AG08396 (cell line): ENCODE data around the gene NME5.

Source experiments
- DNase-seq: peaks from one replicate; pipeline ENCODE4 v3.0.0; 2012; ENCODE audit warnings: low spot score, mixed read lengths

The NME5 gene

DNA sequence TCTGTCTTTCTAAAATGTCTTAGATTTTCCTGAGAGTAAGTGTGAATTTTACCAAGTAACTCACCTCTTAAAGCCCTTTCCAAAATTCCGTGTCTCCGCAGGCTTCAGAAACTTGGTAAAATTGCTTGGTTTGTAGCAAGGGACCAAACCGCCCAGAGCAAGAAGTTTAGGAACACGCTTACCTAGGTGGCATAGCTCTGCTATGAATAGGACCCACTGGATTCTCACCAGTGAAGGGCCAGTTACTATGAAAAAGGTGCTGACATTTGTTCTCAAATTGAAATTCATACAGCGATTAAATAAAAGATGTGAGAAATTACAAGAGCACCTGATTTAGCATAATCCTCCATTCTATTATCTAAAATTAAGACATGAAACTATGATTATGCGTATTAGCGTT lies 6.7 kb downstream of the NME5 start:
- DNase-seq: no peak

DNA sequence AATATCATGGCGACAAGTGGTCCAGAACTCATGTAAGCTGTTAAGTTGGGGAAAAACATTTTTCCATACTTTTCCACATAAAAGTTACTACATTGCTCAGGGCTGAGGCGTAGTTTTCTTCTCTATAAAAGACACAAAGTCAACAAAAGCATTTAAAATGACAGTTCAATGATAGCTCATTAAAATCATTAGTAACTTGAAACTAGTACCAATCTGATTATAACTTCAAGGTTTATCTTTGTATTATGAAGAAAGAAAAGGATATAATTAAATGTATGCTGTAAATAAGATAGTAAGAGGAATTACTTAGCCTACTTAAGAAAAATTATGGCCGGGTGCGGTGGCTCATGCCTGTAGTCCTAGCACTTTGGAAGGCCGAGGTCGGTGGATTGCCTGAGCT lies 9.9 kb downstream of the NME5 start:
- no peak for DNase-seq

DNA sequence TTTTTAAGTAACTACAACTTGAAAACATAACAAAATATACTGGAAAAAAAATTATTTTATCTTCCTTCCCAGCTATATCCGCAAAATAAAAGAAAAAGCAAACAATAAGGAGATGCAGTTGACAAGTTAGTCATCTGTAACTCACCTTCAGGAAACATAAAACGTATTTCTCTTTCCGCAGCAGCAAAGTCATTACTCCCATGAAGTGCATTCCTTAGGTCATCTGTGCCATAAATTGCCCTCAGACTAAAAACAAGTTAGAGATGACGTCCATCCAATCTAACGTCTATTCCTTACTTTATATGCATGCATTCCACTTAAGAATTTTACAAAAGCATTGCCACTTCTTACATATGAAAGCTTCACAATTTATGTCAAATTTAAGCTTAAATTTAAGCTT lies 10.9 kb downstream of the NME5 start:
- DNase-seq: no peak

DNA sequence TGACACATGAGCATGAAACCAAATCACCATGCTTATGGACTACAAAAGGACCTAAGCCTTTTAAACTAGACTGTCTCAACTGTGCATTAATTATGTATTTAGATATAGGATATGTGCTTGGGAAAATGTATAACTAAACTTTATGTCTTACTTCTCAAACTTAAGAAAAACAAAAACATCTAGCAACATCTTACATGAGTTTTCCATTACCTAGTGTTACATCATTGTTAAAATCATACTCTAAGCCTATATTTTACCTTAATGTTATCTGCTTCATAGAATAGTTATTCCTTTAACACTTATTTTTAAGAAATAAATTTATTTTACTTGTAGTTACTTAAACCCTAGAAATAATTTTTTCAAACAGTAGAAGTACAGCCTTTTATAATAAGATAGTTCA lies 24.0 kb downstream of the NME5 start:
- no peak for DNase-seq

DNA sequence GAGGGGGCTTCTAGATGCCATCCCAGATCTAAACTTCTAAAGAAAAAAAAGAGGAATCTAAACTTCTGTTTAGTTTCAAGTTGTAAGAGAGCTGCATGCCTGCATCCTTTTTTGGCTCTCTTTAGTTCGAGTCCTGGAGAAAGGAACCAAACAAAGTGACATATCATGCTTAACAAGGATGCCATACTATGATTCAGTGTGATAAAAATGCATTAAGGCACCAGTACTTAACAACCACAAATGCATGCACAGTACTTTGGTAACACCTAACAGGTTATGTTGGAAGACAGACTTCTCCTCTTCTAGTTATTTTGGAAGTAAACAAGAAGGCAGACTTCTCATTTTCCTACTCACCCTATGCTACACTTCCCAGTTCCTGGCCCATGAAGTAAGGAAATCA lies 27.3 kb downstream of the NME5 start:
- DNase-seq: no peak

DNA sequence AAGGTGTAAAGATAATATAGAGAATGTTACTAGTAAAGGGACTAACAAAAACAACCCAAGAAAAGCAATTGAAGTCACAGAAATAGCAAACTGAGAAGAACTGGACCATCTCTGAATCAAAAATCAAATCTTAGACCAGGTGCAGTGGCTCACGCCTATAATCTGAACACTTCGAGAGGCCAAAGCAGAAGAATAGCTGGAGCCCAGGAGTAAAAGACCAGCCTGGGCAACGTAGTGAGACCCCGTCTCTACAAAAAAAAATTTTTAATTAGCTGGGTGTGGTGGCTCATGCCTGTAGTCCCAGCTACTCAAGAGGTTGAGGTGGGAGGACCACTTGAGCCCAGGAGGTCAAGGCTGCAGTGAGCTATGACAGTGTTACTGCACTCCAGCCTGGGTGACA lies 28.0 kb downstream of the NME5 start:
- no peak for DNase-seq

DNA sequence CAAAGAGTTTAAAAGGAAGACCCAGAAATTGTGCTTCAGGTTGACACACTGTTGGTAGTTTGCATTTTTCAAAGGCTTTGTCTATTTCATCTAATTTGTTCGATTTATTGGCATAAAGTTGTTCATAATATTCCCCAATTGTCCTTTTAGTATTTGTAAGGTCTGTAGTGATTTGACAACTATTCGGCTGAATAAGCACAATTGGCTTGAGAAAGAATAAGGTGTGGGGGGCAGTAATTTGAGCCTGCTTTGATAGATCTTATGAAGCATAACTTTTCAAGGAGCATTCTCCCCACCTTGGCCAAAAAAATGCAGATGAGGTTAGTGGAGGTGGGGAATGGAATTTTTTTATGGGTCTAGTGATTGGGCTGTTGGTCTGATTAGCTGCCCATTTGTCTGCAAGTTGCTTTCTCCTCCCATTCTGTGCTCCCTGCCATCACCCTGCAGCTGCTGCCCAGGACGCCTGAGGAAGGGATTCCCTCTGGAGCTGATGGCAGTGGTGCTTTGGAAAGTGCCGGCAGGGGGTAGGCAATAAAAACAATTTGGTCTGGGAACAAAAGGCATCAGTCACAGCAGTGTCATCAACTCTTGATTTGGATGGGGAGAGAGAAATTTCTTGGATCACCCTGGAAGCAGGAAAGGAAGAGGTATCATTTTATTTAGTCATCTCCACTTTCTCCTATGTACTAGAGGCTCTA lies 28.8 kb downstream of the NME5 start:
- no peak for DNase-seq

DNA sequence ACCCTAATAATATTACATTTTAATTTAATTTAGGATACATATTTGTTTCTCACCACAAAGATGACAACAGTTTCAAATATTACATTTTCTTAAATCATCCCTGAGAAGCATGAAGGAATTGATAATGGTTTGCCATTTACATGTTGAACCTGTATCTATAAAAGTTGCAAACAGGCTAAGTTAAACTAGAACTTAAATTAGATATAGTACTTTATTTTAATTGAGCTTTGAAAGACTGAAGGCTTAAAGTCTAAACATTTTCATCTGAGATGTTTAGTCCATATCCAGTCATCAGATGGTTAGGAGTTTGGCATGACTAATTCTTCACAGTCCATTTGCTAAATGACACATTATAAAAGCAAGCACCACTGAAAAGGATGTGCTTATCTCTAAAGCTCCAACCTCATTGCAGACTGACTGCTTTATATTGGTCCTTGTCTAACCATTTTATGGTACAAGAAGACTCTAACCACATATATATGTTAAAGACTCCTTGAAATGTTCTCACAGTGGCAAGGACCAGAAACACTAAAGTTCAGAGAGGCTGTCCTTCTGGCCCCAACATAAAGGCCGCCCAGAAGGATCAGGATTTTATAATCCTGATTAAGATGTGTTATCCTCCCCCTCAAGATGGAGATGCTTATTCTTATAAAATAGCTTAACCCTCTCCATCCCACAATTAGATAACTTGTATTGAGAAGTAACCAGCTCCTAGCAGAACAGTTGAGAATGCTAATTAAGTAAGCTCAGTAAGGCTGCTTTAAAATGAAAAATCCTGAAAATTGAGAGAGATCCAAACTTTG lies 29.6 kb downstream of the NME5 start:
- no peak for DNase-seq

DNA sequence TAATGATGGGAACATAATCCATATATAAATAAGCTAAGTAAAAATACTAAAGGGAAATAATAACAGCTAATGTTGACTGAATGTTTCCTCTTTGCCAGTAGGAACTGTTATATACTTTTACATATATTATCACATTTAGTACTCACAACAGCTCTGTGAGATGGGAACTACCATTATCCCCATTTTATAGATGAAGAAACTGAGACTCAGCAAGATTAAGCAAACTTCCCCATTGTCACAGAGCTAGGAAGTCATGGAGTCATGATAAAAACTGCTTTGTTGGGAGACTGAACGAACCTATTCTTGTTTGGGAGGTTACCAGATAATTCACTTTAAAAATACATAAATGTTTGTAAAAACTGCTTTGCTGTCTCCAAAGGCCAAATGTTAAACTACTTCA lies 32.0 kb downstream of the NME5 start:
- no peak for DNase-seq

DNA sequence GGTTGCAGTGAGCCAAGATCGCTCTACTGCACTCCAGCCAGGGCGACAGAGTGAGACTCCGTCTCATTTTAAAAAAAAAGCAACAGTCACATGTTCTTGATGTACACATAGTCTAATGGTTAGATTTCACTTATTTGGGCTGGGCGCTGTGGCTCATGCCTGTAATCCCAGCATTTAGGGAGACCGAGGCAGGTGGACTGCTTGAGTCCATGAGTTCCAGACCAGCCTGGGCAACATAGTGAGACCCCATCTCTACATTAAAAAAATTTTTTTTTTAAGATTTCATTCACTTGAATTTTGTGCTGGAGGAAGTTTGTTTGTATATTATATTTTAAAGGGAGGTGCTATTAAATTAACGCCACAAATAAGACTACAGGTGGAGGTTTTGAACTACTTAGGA lies 33.5 kb downstream of the NME5 start:
- DNase-seq: no peak

DNA sequence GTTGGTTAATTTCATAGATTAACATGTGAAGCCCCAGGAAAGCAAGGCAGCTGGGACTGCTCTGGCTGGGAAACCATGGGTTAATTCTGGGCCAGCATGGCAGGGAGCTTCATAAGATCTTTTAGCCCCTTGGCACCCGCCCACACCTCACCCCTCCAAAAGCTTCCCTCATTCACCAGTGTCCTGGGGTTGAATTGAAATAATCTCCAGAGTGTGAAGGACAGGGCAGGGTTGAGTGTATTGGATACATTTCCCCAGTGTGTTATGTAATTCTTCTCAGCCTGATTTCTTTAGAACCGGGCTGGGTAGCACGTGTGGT lies 36.0 kb downstream of the NME5 start:
- DNase-seq: no peak

DNA sequence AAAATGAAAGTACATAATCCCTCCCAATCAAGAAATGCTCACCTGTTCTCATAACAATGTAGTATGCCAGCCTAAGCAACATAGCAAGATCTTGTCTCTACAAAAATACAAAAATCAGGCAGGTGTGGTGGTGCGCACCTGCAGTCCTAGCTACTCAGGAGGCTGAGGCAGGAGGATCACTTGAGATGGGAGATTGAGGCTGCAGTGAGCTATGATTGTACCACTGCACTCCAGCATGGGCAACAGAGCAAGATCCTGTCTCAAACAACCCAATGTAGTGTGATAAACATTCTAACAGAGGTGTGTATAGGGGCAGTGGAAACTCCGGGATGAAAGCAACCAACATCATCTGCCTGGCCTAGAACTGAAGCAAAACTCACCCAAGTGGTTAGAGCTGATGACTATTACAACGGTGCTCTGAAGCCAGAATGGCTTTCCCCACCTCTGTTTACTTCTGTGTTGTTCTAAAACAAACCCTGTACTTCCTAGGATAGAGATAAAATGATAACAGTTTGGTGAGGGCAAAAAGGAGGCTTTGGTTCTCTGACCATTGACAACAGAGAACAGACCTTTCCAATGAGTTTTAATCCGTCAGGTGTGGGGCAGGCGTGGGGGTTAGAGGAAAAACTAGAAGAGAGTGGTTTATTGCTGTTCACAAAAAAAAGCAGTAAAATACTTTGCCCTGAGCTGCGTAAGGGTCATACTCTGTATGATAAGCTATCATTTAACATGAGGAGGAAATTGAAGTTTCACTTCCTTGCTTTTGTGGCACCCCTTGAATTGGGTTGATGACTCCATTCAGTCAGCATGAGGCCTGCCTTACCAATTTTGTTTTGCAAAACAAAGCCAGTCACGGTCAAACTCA lies 36.5 kb downstream of the NME5 start:
- DNase-seq: no peak

DNA sequence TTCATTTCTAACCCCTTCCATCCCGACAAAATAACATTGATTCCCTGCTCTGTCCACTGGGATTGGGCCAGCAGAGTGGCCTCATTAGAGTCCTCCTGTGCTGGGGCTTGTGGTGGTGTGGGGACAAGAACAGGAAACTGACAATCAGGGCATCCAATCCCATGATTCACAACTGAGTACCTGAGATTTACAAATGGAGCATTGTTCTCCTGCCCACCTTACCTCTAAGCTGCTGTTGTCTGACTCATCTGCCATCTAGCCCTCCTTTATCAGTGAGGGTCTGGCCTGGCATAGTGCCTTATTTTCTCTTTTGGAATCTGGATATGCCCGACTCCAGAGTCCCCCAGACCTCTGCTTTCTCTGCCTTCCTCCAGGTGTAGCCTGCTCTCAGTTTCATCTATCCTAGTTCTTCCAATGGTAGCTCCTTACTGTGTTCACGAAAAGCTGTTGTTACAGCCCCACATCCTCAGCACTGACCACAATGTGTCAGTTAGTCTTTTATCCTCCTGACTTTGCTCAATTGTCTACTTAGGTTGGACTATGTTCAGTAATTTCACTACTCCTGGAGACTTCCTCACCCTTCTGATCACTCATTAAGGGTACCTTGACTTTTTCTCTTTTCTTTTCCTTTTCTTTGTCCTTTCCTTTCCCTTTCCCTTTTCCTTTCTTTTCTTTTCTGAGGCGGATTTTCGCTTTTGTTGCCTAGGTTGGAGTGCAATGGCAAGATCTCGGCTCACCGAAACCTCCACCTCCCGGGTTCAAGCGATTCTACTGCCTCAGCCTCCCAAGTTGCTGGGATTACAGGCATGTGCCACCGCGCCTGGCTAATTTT lies 42.0 kb downstream of the NME5 start:
- no peak for DNase-seq

DNA sequence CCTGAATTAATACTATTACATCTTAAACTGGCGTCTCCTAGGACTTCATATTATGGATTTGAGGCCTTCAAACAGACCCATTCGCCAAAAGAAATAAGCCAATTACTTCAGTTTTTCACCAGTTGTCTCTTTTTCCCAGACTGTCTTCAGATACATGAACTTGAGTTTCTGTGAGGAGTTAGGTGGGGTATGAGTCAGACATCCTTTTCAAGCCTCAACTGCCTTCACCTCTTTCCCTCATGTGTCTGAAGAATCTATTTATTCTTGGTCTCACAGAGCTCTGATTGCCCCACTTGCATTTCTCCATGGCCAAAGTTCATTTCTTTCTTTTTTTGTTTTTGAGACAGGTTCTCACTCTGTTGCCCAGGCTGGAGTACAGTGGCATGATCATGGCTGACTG lies 42.9 kb downstream of the NME5 start:
- DNase-seq: no peak

DNA sequence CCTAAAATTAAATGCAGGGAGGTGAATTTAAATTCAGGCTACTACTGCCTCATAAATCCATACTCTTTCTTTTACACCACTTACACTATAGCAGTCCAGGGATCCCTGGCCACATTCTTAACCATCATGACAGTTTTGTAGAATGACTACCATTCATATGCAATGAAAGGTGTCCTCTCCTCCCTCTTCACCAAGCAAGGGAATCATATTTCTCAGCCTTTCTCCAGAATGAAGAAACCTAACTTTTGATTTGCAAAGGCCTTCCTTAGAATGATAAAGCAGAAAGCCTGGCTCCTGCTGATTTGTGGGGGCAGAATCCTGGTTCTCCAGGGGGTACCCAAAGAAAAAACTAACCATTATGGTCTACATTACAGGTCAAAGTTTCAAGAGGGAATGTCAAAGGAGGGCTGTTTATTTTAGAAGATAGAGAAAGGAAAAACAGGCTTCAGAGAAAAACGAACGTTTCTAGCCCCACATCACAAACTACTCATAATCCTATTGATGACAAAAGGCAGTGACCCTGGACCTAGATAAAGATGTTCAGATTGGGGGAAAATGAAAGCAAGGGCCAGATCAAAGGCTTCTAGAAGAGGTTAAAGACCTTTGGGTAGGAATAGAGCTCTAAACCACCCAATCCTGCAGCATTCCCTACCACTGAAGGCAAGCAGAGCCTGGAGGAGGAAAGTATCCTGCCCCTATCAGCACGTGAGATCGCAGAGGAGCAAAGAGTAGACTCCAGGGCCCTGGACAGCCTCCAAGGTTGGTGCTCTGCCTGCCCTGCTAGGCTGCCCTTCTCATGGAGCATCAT lies 43.9 kb downstream of the NME5 start:
- no peak for DNase-seq

DNA sequence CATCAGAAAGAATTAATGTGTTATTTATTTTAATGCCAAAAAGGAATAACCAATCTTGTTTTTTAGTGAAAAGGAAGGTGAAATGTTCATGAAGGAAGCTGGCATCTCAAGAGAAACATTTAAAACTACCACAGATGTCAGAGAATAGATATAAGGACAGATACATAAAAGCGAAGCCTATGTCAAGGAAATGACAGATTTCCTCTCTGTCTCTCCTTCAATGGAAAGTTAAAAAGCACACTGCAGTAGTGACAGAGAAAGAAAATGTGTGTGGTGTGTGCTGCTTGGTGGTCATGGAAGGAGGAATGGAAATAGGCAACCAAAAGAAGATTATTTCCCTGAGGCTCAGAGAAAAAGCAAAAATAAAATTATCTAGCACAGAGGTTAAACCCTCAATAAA lies 46.2 kb downstream of the NME5 start:
- DNase-seq: no peak

DNA sequence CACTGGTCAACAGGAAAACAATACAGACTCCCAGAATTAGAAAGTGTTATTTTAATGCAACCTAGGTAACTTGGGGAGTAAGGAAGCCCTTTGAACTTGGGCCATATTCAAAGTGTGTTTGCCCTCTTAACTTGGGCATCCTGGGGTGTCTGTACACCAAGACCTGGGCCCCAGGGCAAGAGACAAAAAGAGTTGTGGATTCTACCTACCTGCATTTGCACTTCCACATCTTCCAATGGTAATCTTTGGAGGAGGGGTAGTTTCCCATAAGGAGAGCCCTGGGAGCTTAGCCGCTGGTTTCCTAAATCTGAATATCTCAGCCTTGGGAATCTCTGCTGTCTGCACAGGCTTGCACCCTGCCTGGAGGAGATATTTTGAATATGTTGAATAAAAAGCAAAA lies 46.9 kb downstream of the NME5 start:
- DNase-seq: no peak

DNA sequence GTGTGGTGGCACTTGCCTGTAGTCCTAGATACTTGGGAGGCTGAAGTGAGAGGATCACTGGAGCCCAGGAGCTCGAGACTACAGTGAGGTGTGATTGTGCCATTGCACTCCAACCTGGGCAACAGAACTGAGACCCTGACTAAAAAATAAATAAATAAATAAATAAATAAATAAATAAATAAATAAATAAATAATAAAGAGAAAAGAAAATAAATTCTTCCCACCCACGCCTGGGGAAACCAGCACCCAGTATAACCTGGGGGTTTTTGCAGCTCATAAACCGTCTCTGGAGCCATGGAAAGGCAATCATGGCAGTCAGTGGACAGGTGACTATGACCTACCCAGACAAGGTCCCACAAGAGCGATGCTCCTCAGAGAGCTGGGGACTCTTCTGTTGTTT lies 47.5 kb downstream of the NME5 start:
- DNase-seq: no peak

DNA sequence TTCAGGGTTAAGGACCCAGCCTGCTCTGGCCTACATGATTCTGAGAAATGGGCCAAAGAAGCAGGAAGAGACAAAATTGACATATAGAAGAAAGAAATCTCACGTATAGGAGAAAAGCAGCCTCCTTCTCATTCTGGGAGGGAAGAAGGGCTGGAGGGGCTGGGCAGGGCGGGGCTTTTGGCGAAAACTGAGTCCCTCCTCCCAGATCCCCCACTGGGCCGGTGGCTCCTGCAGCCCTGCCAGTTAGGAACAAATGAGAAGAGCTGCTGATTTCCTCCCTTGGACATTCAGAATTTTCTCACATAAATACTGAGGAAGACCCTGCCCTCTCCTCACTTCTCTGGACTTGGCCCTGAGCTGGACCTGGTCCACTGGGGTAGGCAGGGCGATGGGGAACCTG lies 55.5 kb downstream of the NME5 start, which contains the start of gene WNT8A:
Gene WNT8A (plus strand): TSS at position 332 of the 400 bp plus-strand sequence. CDS start 95 bp downstream, outside the sequence.
- no peak for DNase-seq

DNA sequence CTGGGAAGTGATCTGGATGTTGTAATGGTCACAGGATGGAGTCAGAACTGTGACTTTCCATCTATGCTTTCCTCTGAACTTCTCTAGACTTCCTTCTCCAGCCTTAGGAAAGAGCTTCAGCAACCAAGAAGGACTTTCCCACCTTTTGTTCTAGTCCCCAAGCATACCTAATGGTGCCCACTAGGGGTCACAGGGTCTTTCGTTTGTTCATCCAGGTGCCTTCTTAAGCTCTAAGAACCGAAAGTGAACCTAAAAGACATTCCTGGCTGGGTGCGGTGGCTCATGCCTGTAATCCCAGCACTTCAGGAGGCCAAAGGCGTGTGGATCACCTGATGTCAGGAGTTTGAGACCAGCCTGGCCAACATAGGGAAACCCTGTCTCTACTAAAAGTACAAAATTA lies 57.2 kb downstream of the NME5 start:
- no peak for DNase-seq

DNA sequence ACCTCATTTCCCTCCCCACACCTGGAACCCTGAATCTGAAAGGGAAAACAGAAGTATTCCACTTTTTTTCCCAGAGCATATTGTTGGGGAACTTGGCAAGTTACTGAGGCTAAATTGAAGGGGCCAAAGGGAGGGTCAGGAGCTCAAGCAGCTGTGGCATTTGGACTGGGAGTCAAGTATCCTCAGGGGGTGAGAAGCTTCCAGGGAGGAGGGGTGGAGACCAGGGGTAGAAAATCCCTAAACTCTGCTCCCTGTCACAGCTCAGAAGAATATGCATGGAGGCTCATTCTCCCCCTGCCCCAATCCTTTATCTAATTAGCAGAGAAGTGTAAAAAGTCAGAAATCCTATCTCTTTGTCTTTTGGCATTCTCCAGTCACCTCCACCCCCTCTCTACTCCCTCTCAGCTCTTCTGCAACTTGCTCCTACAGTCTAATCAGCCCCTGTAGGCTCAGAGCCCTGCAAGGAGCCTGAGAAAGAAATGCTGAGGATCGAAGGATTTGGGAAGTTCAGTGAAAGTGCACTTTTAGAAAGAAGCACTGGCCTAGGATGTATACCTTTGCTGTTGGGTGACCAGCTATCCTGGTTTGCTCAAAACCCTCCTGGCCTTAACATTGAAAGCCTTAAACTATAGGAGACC lies 61.1 kb downstream of the NME5 start:
- DNase-seq: no peak
